HEK293 (cell line): ENCODE results near the gene PAQR5.

Experiments
- HOXD13 ChIP-seq: sonication (generic); formaldehyde crosslinking; IDR thresholded peaks from 2 replicates; pipeline ENCODE4 v1.8.0; 2022; ENCODE audit warnings: missing genetic modification reagents, borderline replicate concordance
- OSR2 ChIP-seq: fragments of 450-650 bp; formaldehyde crosslinking; IDR thresholded peaks from 2 replicates; pipeline ENCODE4 v1.5.1; 2016; ENCODE audit warnings: missing biosample characterization, missing genetic modification characterization
- SETDB1 ChIP-seq: IDR thresholded peaks from one replicate; pipeline ENCODE4 v1.6.1; 2017; ENCODE audit warnings: mild to moderate bottlenecking, low read length, moderate library complexity, mixed read lengths; ENCODE audit not compliant: insufficient read length
- SP2 ChIP-seq: fragments of 450-650 bp; formaldehyde crosslinking; IDR thresholded peaks from 2 replicates; pipeline ENCODE4 v1.5.1; 2016; ENCODE audit warnings: missing biosample characterization, missing genetic modification characterization
- ZBTB20 ChIP-seq: fragments of 450-650 bp; formaldehyde crosslinking; IDR thresholded peaks from 2 replicates; pipeline ENCODE4 v1.5.1; 2016; ENCODE audit warnings: missing biosample characterization, missing genetic modification characterization
- ZFHX2 ChIP-seq: fragments of 450-650 bp; formaldehyde crosslinking; conservative IDR thresholded peaks from 2 replicates; pipeline ENCODE4 v1.5.1; 2016; ENCODE audit warnings: missing biosample characterization, missing genetic modification characterization
- ZFP3 ChIP-seq: fragments of 450-650 bp; formaldehyde crosslinking; IDR thresholded peaks from 2 replicates; pipeline ENCODE4 v1.5.1; 2016; ENCODE audit warnings: low read depth, missing biosample characterization, missing genetic modification characterization
- ZFP41 ChIP-seq: fragments of 450-650 bp; formaldehyde crosslinking; IDR thresholded peaks from 2 replicates; pipeline ENCODE4 v1.5.1; 2016; ENCODE audit warnings: missing biosample characterization, missing genetic modification characterization, borderline replicate concordance
- ZFP69B ChIP-seq: fragments of 450-650 bp; formaldehyde crosslinking; IDR thresholded peaks from 2 replicates; pipeline ENCODE4 v1.5.1; 2016; ENCODE audit warnings: missing biosample characterization, missing genetic modification characterization
- ZIC2 ChIP-seq: fragments of 450-650 bp; formaldehyde crosslinking; IDR thresholded peaks from 2 replicates; pipeline ENCODE4 v1.5.1; 2016; ENCODE audit warnings: missing biosample characterization, missing genetic modification characterization
- ZNF112 ChIP-seq: fragments of 450-650 bp; formaldehyde crosslinking; IDR thresholded peaks from 2 replicates; pipeline ENCODE4 v1.5.0; 2017; ENCODE audit warnings: missing biosample characterization, missing genetic modification characterization
- ZNF121 ChIP-seq: fragments of 450-650 bp; formaldehyde crosslinking; IDR thresholded peaks from 2 replicates; pipeline ENCODE4 v1.5.1; 2016; ENCODE audit warnings: missing biosample characterization, missing genetic modification characterization
- ZNF184 ChIP-seq: fragments of 450-650 bp; IDR thresholded peaks from 2 replicates; pipeline ENCODE4 v1.5.1; 2018; ENCODE audit warnings: missing biosample characterization, mild to moderate bottlenecking, missing genetic modification characterization
- ZNF223 ChIP-seq: fragments of 450-650 bp; formaldehyde crosslinking; IDR thresholded peaks from 2 replicates; pipeline ENCODE4 v1.5.1; 2016; ENCODE audit warnings: missing biosample characterization, missing genetic modification characterization
- ZNF302 ChIP-seq: fragments of 450-650 bp; formaldehyde crosslinking; IDR thresholded peaks from 2 replicates; pipeline ENCODE4 v1.5.1; 2016; ENCODE audit warnings: missing biosample characterization, missing genetic modification characterization, low read depth
- ZNF354C ChIP-seq: fragments of 450-650 bp; formaldehyde crosslinking; IDR thresholded peaks from 2 replicates; pipeline ENCODE4 v1.5.1; 2016; ENCODE audit warnings: missing biosample characterization, missing genetic modification characterization, low read depth, borderline replicate concordance
- ZNF416 ChIP-seq: fragments of 450-650 bp; formaldehyde crosslinking; IDR thresholded peaks from 2 replicates; pipeline ENCODE4 v1.5.1; 2016; ENCODE audit warnings: missing biosample characterization, missing genetic modification characterization
- ZNF426 ChIP-seq: fragments of 450-650 bp; formaldehyde crosslinking; IDR thresholded peaks from 2 replicates; pipeline ENCODE4 v1.5.1; 2017; ENCODE audit warnings: missing biosample characterization, missing genetic modification characterization, mild to moderate bottlenecking, inconsistent platforms, moderate library complexity
- ZNF48 ChIP-seq: fragments of 450-650 bp; formaldehyde crosslinking; IDR thresholded peaks from 2 replicates; pipeline ENCODE4 v1.5.1; 2016; ENCODE audit warnings: missing biosample characterization, missing genetic modification characterization
- ZNF530 ChIP-seq: fragments of 450-650 bp; formaldehyde crosslinking; IDR thresholded peaks from 2 replicates; pipeline ENCODE4 v1.5.1; 2016; ENCODE audit warnings: low read depth, missing biosample characterization, missing genetic modification characterization
- ZNF585B ChIP-seq: fragments of 450-650 bp; formaldehyde crosslinking; IDR thresholded peaks from 2 replicates; pipeline ENCODE4 v1.5.1; 2016; ENCODE audit warnings: missing biosample characterization, missing genetic modification characterization
- ZNF654 ChIP-seq: fragments of 450-650 bp; formaldehyde crosslinking; IDR thresholded peaks from 2 replicates; pipeline ENCODE4 v1.5.1; 2016; ENCODE audit warnings: low read depth, missing biosample characterization, missing genetic modification characterization
- ZNF660 ChIP-seq: fragments of 450-650 bp; IDR thresholded peaks from 2 replicates; pipeline ENCODE4 v1.5.1; 2018; ENCODE audit warnings: missing biosample characterization, mild to moderate bottlenecking, missing genetic modification characterization
- ZNF76 ChIP-seq: fragments of 450-650 bp; formaldehyde crosslinking; IDR thresholded peaks from 2 replicates; pipeline ENCODE4; 2016; ENCODE audit warnings: low read depth, missing biosample characterization, missing genetic modification characterization, borderline replicate concordance
- ZSCAN30 ChIP-seq: fragments of 450-650 bp; IDR thresholded peaks from 2 replicates; pipeline ENCODE4 v1.5.1; 2018; ENCODE audit warnings: missing biosample characterization, mild to moderate bottlenecking, missing genetic modification characterization, moderate library complexity
- TF ChIP-seq, protein P1 (sequence below): fragments of 450-650 bp; formaldehyde crosslinking; IDR thresholded peaks from 2 replicates; pipeline ENCODE4 v1.5.1; 2016; ENCODE audit warnings: missing biosample characterization, missing genetic modification characterization, low read depth
- TF ChIP-seq, protein P2 (sequence below): fragments of 450-650 bp; formaldehyde crosslinking; IDR thresholded peaks from 2 replicates; pipeline ENCODE4 v1.5.1; 2016; ENCODE audit warnings: missing biosample characterization, missing genetic modification characterization, borderline replicate concordance
- TF ChIP-seq, protein P3 (sequence below): fragments of 450-650 bp; formaldehyde crosslinking; IDR thresholded peaks from 2 replicates; pipeline ENCODE4 v1.5.1; 2016; ENCODE audit warnings: missing biosample characterization, missing genetic modification characterization

The PAQR5 gene

DNA sequence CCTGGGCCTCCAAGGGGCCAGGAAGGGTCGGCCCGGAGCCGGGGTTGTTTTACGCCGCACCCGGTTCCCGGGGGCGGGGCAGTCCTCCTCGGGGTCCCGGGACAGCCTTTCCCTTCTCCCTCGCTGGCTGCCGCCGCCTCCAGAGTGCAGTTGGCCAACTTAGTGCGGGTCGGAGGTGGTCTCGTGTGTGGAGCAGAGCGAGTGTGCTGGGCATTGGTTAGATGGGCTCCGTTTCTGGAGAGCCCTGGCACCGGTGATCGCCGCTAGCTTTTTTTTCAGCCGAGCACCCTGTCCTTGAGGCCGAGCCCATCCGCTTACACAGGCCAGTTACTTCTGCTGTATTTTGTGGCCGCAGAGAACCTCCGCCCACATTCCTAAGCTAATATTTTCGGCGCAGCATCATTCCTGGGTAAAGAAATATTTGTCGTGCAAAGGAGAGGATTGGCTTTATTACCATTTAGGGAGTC, 116.0 kb downstream of the PAQR5 start (continued):
- no peak for TF ChIP-seq ZNF223 (tag by site-specific recombination)
- no peak for TF ChIP-seq ZFP69B (tag by site-specific recombination)
- no peak for TF ChIP-seq HOXD13 (CRISPR knock-in tag)
- TF ChIP-seq ZNF585B (tag by site-specific recombination): no peak
- no peak for TF ChIP-seq ZNF48 (tag by site-specific recombination)
- TF ChIP-seq ZNF530 (tag by site-specific recombination): no peak
- no peak for TF ChIP-seq ZNF184 (tag by site-specific recombination)
- peak; percentile 3 for TF ChIP-seq SP2 (tag by site-specific recombination)
- TF ChIP-seq ZNF76 (tag by site-specific recombination): no peak
- no peak for TF ChIP-seq ZNF426 (tag by site-specific recombination)
- TF ChIP-seq ZNF654 (tag by site-specific recombination): no peak
- TF ChIP-seq ZNF660 (tag by site-specific recombination): 0 out of 2 replicates have a peak, but pooled peaks have one; percentile 8
- TF ChIP-seq ZNF302 (tag by site-specific recombination): no peak
- TF ChIP-seq ZFHX2 (tag by site-specific recombination): peak; percentile 59
- TF ChIP-seq SETDB1: no peak
- TF ChIP-seq ZSCAN30 (tag by site-specific recombination): no peak; the same call in 1 of the 2 replicates
- TF ChIP-seq ZNF354C (tag by site-specific recombination): no peak
- TF ChIP-seq ZNF416 (tag by site-specific recombination): no peak
- peak; percentile 97 for TF ChIP-seq ZBTB20 (tag by site-specific recombination)
- no peak for TF ChIP-seq ZNF112 (tag by site-specific recombination)
- TF ChIP-seq ZIC2: peak; percentile 9; the same call in 1 of the 2 replicates
- TF ChIP-seq OSR2 (tag by site-specific recombination): no peak
- no peak for TF ChIP-seq ZFP41 (tag by site-specific recombination)
- TF ChIP-seq, protein P1, sequence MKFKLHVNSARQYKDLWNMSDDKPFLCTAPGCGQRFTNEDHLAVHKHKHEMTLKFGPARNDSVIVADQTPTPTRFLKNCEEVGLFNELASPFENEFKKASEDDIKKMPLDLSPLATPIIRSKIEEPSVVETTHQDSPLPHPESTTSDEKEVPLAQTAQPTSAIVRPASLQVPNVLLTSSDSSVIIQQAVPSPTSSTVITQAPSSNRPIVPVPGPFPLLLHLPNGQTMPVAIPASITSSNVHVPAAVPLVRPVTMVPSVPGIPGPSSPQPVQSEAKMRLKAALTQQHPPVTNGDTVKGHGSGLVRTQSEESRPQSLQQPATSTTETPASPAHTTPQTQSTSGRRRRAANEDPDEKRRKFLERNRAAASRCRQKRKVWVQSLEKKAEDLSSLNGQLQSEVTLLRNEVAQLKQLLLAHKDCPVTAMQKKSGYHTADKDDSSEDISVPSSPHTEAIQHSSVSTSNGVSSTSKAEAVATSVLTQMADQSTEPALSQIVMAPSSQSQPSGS (tag by site-specific recombination): no peak
- TF ChIP-seq, protein P2, sequence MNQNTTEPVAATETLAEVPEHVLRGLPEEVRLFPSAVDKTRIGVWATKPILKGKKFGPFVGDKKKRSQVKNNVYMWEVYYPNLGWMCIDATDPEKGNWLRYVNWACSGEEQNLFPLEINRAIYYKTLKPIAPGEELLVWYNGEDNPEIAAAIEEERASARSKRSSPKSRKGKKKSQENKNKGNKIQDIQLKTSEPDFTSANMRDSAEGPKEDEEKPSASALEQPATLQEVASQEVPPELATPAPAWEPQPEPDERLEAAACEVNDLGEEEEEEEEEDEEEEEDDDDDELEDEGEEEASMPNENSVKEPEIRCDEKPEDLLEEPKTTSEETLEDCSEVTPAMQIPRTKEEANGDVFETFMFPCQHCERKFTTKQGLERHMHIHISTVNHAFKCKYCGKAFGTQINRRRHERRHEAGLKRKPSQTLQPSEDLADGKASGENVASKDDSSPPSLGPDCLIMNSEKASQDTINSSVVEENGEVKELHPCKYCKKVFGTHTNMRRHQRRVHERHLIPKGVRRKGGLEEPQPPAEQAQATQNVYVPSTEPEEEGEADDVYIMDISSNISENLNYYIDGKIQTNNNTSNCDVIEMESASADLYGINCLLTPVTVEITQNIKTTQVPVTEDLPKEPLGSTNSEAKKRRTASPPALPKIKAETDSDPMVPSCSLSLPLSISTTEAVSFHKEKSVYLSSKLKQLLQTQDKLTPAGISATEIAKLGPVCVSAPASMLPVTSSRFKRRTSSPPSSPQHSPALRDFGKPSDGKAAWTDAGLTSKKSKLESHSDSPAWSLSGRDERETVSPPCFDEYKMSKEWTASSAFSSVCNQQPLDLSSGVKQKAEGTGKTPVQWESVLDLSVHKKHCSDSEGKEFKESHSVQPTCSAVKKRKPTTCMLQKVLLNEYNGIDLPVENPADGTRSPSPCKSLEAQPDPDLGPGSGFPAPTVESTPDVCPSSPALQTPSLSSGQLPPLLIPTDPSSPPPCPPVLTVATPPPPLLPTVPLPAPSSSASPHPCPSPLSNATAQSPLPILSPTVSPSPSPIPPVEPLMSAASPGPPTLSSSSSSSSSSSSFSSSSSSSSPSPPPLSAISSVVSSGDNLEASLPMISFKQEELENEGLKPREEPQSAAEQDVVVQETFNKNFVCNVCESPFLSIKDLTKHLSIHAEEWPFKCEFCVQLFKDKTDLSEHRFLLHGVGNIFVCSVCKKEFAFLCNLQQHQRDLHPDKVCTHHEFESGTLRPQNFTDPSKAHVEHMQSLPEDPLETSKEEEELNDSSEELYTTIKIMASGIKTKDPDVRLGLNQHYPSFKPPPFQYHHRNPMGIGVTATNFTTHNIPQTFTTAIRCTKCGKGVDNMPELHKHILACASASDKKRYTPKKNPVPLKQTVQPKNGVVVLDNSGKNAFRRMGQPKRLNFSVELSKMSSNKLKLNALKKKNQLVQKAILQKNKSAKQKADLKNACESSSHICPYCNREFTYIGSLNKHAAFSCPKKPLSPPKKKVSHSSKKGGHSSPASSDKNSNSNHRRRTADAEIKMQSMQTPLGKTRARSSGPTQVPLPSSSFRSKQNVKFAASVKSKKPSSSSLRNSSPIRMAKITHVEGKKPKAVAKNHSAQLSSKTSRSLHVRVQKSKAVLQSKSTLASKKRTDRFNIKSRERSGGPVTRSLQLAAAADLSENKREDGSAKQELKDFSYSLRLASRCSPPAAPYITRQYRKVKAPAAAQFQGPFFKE (tag by site-specific recombination): 0 out of 2 replicates have a peak, but pooled peaks have one; percentile 76
- TF ChIP-seq, protein P3, sequence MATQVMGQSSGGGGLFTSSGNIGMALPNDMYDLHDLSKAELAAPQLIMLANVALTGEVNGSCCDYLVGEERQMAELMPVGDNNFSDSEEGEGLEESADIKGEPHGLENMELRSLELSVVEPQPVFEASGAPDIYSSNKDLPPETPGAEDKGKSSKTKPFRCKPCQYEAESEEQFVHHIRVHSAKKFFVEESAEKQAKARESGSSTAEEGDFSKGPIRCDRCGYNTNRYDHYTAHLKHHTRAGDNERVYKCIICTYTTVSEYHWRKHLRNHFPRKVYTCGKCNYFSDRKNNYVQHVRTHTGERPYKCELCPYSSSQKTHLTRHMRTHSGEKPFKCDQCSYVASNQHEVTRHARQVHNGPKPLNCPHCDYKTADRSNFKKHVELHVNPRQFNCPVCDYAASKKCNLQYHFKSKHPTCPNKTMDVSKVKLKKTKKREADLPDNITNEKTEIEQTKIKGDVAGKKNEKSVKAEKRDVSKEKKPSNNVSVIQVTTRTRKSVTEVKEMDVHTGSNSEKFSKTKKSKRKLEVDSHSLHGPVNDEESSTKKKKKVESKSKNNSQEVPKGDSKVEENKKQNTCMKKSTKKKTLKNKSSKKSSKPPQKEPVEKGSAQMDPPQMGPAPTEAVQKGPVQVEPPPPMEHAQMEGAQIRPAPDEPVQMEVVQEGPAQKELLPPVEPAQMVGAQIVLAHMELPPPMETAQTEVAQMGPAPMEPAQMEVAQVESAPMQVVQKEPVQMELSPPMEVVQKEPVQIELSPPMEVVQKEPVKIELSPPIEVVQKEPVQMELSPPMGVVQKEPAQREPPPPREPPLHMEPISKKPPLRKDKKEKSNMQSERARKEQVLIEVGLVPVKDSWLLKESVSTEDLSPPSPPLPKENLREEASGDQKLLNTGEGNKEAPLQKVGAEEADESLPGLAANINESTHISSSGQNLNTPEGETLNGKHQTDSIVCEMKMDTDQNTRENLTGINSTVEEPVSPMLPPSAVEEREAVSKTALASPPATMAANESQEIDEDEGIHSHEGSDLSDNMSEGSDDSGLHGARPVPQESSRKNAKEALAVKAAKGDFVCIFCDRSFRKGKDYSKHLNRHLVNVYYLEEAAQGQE (tag by site-specific recombination): no peak
- no peak for TF ChIP-seq ZFP3 (tag by site-specific recombination)
- 0 out of 2 replicates have a peak, but pooled peaks have one; percentile 34 for TF ChIP-seq ZNF121 (tag by site-specific recombination)
